Panc1 (cell line): Measurements from ENCODE around the gene PAAF1. TPM values are rescaled to one million over a fixed set of nuclear protein-coding genes. Genes with fewer than 3 reads are reported as not detected.

Experiments
- ATAC-seq: fragments of 200-7000 bp; cut with Tn5 transposase; 2 replicates; pipeline ENCODE4 v1.9.1; 2020; ENCODE audit warnings: mild to moderate bottlenecking, moderate library complexity
- BruUV-seq: library from RNA; stranded (reverse); fragments of 400-500 nt; replicated peaks from 2 replicates; lab custom pipeline; 2021; lab: Mats Ljungman, UMichigan
- CTCF ChIA-PET: fragments of 300-600 bp; sonication (Branson Sonifier 250); formaldehyde crosslinking; loops from one replicate; lab custom pipeline; 2022; ENCODE audit warnings: antibody characterized with exemption; lab: Charles Lee
- POLR2A ChIA-PET: fragments of 300-600 bp; sonication (Branson Sonifier 250); formaldehyde crosslinking; loops from one replicate; lab custom pipeline; 2022; ENCODE audit warnings: antibody characterized with exemption; lab: Charles Lee
- DNase-seq: peaks from one replicate; pipeline ENCODE4 v3.0.0-alpha.2; 2010; ENCODE audit warnings: low read depth, low spot score
- H3K27ac ChIP-seq: 2 replicates; pipeline ENCODE4 v1.5.1; 2011; ENCODE audit warnings: mild to moderate bottlenecking, low read length, inconsistent platforms
- H3K27me3 ChIP-seq: fragments of 200-500 bp; sonication (Bioruptor generic); 2 replicates; pipeline ENCODE4 v1.6.0; 2014; ENCODE audit warnings: low read length, inconsistent platforms; ENCODE audit not compliant: control insufficient read depth, insufficient read depth
- H3K36me3 ChIP-seq: fragments of 200-500 bp; sonication (Bioruptor generic); 2 replicates; pipeline ENCODE4 v1.5.1; 2014; ENCODE audit warnings: inconsistent platforms, mild to moderate bottlenecking, low read length, moderate library complexity; ENCODE audit not compliant: control insufficient read depth, insufficient read depth
- H3K4me1 ChIP-seq: 2 replicates; pipeline ENCODE4 v1.5.1; 2011; ENCODE audit warnings: inconsistent platforms, mild to moderate bottlenecking, low read length, moderate library complexity; ENCODE audit not compliant: control insufficient read depth, insufficient read depth
- H3K4me3 ChIP-seq, 2 experiments: 2 replicates each; pipeline ENCODE4 v1.5.1; 2011 to 2012; ENCODE audit warnings: low read depth in 2 of 2, low read length in 2 of 2, mild to moderate bottlenecking in 2 of 2, inconsistent platforms in 1 of 2, moderate library complexity in 1 of 2
- H3K9me3 ChIP-seq: fragments of 200-500 bp; sonication (Bioruptor generic); 2 replicates; pipeline ENCODE4 v1.5.1; 2014; ENCODE audit warnings: low read depth, mild to moderate bottlenecking, inconsistent platforms, low read length, moderate library complexity; ENCODE audit not compliant: control insufficient read depth, insufficient read depth
- POLR2AphosphoS5 ChIP-seq: IDR thresholded peaks from 2 replicates; pipeline ENCODE4 v1.6.1; 2012; ENCODE audit warnings: mild to moderate bottlenecking, low read depth, low read length, moderate library complexity
- SIN3A ChIP-seq: IDR thresholded peaks from 2 replicates; pipeline ENCODE4 v1.6.1; 2012; ENCODE audit warnings: low read depth, mild to moderate bottlenecking, low read length, moderate library complexity, borderline replicate concordance; ENCODE audit not compliant: insufficient read depth
- TCF7L2 ChIP-seq: IDR thresholded peaks from 2 replicates; pipeline ENCODE4 v1.6.1; 2011; ENCODE audit warnings: mild to moderate bottlenecking, low read depth, low read length, inconsistent platforms
- in situ Hi-C: cut with HindIII; loops from 2 replicates; pipeline ENCODE4 v1.10.0; 2016; ENCODE audit warnings: low sequenced_read_pairs, low pct_unique_long_range_greater_than_20kb
- intact Hi-C: fragments of 100-400 bp; cut with micrococcal nuclease; formaldehyde crosslinking; loops from one replicate; pipeline ENCODE4 v1.10.0; 2022; ENCODE audit not compliant: unreplicated experiment
- total RNA-seq: library from RNA; stranded (reverse); gene quantifications from one replicate; pipeline ENCODE4 v1.2.1, GENCODE V29; 2021; ENCODE audit not compliant: unreplicated experiment
- TF ChIP-seq, protein P1 (sequence below), 2 experiments: IDR thresholded peaks; 2 replicates each; pipeline ENCODE4 v1.6.1; 2011 to 2012; ENCODE audit warnings: low read depth in 2 of 2, control low read depth in 1 of 2, low read length in 1 of 2, mild to moderate bottlenecking in 1 of 2, moderate library complexity in 1 of 2; ENCODE audit not compliant: insufficient read depth in 1 of 2
- TF ChIP-seq, protein P2 (sequence below): fragments of 450-650 bp; IDR thresholded peaks from 2 replicates; pipeline ENCODE4 v1.5.1; 2017; ENCODE audit warnings: mild to moderate bottlenecking

PAAF1 gene
- total RNA-seq, 1 experiment from 2014 or later = 22.1 TPM

GRCh38 chr11:73958521-73959141 is 81.8 kb downstream of the PAAF1 start:
- Histone ChIP-seq H3K27ac (no peak overlapping the region), H3K36me3 (no peaks in the 10 kb centered on the region), H3K4me1 (no peaks in the 10 kb centered on the region), H3K4me3 (no peak overlapping the region), H3K27me3 (no peaks in the 10 kb centered on the region), H3K9me3 (no peaks in the 10 kb centered on the region)
- no peak for ATAC-seq
- TF ChIP-seq SIN3A (no peak), TCF7L2 (no peak), POLR2AphosphoS5 (no peak)
- TF ChIP-seq, protein P1, sequence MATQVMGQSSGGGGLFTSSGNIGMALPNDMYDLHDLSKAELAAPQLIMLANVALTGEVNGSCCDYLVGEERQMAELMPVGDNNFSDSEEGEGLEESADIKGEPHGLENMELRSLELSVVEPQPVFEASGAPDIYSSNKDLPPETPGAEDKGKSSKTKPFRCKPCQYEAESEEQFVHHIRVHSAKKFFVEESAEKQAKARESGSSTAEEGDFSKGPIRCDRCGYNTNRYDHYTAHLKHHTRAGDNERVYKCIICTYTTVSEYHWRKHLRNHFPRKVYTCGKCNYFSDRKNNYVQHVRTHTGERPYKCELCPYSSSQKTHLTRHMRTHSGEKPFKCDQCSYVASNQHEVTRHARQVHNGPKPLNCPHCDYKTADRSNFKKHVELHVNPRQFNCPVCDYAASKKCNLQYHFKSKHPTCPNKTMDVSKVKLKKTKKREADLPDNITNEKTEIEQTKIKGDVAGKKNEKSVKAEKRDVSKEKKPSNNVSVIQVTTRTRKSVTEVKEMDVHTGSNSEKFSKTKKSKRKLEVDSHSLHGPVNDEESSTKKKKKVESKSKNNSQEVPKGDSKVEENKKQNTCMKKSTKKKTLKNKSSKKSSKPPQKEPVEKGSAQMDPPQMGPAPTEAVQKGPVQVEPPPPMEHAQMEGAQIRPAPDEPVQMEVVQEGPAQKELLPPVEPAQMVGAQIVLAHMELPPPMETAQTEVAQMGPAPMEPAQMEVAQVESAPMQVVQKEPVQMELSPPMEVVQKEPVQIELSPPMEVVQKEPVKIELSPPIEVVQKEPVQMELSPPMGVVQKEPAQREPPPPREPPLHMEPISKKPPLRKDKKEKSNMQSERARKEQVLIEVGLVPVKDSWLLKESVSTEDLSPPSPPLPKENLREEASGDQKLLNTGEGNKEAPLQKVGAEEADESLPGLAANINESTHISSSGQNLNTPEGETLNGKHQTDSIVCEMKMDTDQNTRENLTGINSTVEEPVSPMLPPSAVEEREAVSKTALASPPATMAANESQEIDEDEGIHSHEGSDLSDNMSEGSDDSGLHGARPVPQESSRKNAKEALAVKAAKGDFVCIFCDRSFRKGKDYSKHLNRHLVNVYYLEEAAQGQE (IDR thresholded peaks at IDR 0.05; ENCODE audit: insufficient read depth in 1 of 2, low read depth in 2 of 2, low read length in 1 of 2) = no peak
- TF ChIP-seq, protein P2, sequence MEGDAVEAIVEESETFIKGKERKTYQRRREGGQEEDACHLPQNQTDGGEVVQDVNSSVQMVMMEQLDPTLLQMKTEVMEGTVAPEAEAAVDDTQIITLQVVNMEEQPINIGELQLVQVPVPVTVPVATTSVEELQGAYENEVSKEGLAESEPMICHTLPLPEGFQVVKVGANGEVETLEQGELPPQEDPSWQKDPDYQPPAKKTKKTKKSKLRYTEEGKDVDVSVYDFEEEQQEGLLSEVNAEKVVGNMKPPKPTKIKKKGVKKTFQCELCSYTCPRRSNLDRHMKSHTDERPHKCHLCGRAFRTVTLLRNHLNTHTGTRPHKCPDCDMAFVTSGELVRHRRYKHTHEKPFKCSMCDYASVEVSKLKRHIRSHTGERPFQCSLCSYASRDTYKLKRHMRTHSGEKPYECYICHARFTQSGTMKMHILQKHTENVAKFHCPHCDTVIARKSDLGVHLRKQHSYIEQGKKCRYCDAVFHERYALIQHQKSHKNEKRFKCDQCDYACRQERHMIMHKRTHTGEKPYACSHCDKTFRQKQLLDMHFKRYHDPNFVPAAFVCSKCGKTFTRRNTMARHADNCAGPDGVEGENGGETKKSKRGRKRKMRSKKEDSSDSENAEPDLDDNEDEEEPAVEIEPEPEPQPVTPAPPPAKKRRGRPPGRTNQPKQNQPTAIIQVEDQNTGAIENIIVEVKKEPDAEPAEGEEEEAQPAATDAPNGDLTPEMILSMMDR = no peak
- in situ Hi-C loops (no loop called here), intact Hi-C loops (no loop called here)
- CTCF ChIA-PET = no interaction called here
- POLR2A ChIA-PET = no interaction called here
- DNase-seq = no peak
- no TSS peak for BruUV-seq

DNA sequence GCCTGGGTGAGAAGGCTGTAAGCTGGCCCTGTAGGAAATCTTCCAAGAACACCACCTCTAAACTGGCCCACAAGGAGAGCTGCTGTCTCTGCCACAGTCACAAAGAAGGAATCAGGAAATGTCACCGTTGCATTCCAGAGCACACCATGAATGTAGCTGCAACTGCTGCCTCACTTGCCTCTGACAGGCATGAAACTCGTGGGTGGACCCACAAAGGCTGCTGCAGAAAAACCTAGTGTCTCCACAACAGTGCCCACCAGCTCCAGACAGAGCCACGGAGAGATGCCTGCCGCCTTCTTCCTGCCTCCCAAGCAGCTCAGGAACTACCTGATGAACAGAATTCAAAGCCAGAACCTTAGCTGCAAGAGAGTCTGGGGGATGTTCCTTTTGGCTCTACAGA is 84.5 kb downstream of the PAAF1 start:
- ATAC-seq = no peak
- H3K4me1 ChIP-seq = peaks cover 9% of the 10 kb centered on the region
- DNase-seq = no peak
- no peaks in the 10 kb centered on the region for H3K27me3 ChIP-seq
- intact Hi-C loops (loop anchor here (10.0 kb wide), 1 partner anchor 133 kb away; no protein-coding TSS in a partner anchor), in situ Hi-C loops (no loop called here)
- H3K9me3 ChIP-seq = no peaks in the 10 kb centered on the region
- POLR2A ChIA-PET = no interaction called here
- TF ChIP-seq SIN3A = no peak
- TF ChIP-seq POLR2AphosphoS5 = no peak
- TF ChIP-seq, protein P1 (IDR thresholded peaks at IDR 0.05; ENCODE audit: insufficient read depth in 1 of 2, low read depth in 2 of 2, low read length in 1 of 2) = no peak
- no peak for TF ChIP-seq TCF7L2
- TF ChIP-seq, protein P2 = no peak
- no peak overlapping the region for H3K27ac ChIP-seq
- no peak overlapping the region for H3K4me3 ChIP-seq
- CTCF ChIA-PET = no interaction called here
- H3K36me3 ChIP-seq = no peaks in the 10 kb centered on the region
- BruUV-seq = no TSS peak
